ENCODE data around the gene CNDP2.

Gene CNDP2

GRCh38 chr18:74459889-74460288, 36.3 kb upstream of the CNDP2 start:
- no peaks in the 10 kb centered on the region for H3K36me3 Mint-ChIP-seq
- H3K27ac Mint-ChIP-seq = no peak overlapping the region
- no peaks in the 10 kb centered on the region for H3K9me3 Mint-ChIP-seq (ENCODE audit: low read depth)
- peaks cover 9% of the 10 kb centered on the region for H3K27me3 Mint-ChIP-seq
- H3K4me1 Mint-ChIP-seq (ENCODE audit: low read depth) = peaks cover 21% of the 10 kb centered on the region
- H3K4me3 Mint-ChIP-seq = no peak overlapping the region

GRCh38 chr18:74460825-74461224, 35.3 kb upstream of the CNDP2 start:
- Mint-ChIP-seq H3K27ac (no peak overlapping the region), H3K36me3 (no peaks in the 10 kb centered on the region), H3K4me1 (ENCODE audit: low read depth) (peaks cover 20% of the 10 kb centered on the region), H3K27me3 (peaks cover 8% of the 10 kb centered on the region), H3K4me3 (no peak overlapping the region), H3K9me3 (ENCODE audit: low read depth) (no peaks in the 10 kb centered on the region)

- H3K9me3 Mint-ChIP-seq (ENCODE audit: low read depth) = no peaks in the 10 kb centered on the region
- no peak overlapping the region for H3K27ac Mint-ChIP-seq
- H3K4me1 Mint-ChIP-seq (ENCODE audit: low read depth) = peaks cover 12% of the 10 kb centered on the region
- H3K27me3 Mint-ChIP-seq = peaks cover 3% of the 10 kb centered on the region
- H3K36me3 Mint-ChIP-seq = no peaks in the 10 kb centered on the region
- no peak overlapping the region for H3K4me3 Mint-ChIP-seq
Observed at GRCh38 chr18:74463254-74463653, 32.9 kb upstream of the CNDP2 start.

- H3K36me3 Mint-ChIP-seq = no peaks in the 10 kb centered on the region
- no peaks in the 10 kb centered on the region for H3K9me3 Mint-ChIP-seq (ENCODE audit: low read depth)
- H3K27me3 Mint-ChIP-seq = peaks cover 2% of the 10 kb centered on the region
- H3K4me1 Mint-ChIP-seq (ENCODE audit: low read depth) = peaks cover 5% of the 10 kb centered on the region
- H3K4me3 Mint-ChIP-seq = no peak overlapping the region
- no peak overlapping the region for H3K27ac Mint-ChIP-seq
Observed at GRCh38 chr18:74463983-74464382, 32.2 kb upstream of the CNDP2 start.

GRCh38 chr18:74465775-74466174, 30.4 kb upstream of the CNDP2 start:
- Mint-ChIP-seq H3K4me1 (ENCODE audit: low read depth) (no peaks in the 10 kb centered on the region), H3K4me3 (no peak overlapping the region), H3K9me3 (ENCODE audit: low read depth) (peaks cover 11% of the 10 kb centered on the region), H3K36me3 (peaks cover 5% of the 10 kb centered on the region), H3K27me3 (peaks cover 3% of the 10 kb centered on the region), H3K27ac (no peak overlapping the region)

- H3K4me3 Mint-ChIP-seq = no peak overlapping the region
- H3K36me3 Mint-ChIP-seq = peaks cover 5% of the 10 kb centered on the region
- no peaks in the 10 kb centered on the region for H3K4me1 Mint-ChIP-seq (ENCODE audit: low read depth)
- H3K9me3 Mint-ChIP-seq (ENCODE audit: low read depth) = peaks cover 11% of the 10 kb centered on the region
- peaks cover 3% of the 10 kb centered on the region for H3K27me3 Mint-ChIP-seq
- H3K27ac Mint-ChIP-seq = no peak overlapping the region
Observed at GRCh38 chr18:74468547-74469061, 27.6 kb upstream of the CNDP2 start.

DNA sequence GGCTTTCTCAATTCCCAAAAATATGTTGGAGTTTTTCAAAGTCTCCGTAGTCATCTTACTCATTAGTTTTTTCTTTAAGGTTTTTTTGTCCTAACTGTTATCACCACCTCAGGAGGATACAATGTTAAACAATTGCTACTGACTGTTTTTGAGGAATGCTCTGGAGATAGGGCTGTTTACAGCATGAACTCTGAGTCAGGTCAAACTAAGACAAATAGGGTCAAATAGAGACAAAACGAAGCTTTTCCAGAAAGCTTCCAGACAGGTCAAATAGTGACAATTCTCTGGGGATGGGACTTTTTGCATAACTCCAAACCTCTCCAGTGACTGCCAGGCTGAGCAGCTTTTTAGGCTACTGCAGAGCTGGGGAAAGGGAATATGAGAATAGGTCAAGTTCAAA, 23.9 kb upstream of the CNDP2 start:
- no peak overlapping the region for H3K27ac Mint-ChIP-seq
- peaks cover 3% of the 10 kb centered on the region for H3K27me3 Mint-ChIP-seq
- peaks cover 5% of the 10 kb centered on the region for H3K36me3 Mint-ChIP-seq
- no peak overlapping the region for H3K4me3 Mint-ChIP-seq
- H3K9me3 Mint-ChIP-seq (ENCODE audit: low read depth) = peaks cover 11% of the 10 kb centered on the region
- no peaks in the 10 kb centered on the region for H3K4me1 Mint-ChIP-seq (ENCODE audit: low read depth)

GRCh38 chr18:74473976-74474640, 22.1 kb upstream of the CNDP2 start:
- no peak overlapping the region for H3K4me3 Mint-ChIP-seq
- H3K9me3 Mint-ChIP-seq (ENCODE audit: low read depth) = peaks cover 11% of the 10 kb centered on the region
- H3K36me3 Mint-ChIP-seq = peaks cover 5% of the 10 kb centered on the region
- H3K27ac Mint-ChIP-seq = no peak overlapping the region
- H3K27me3 Mint-ChIP-seq = peaks cover 4% of the 10 kb centered on the region
- H3K4me1 Mint-ChIP-seq (ENCODE audit: low read depth) = no peaks in the 10 kb centered on the region

GRCh38 chr18:74476140-74476539, 20.0 kb upstream of the CNDP2 start:
- Mint-ChIP-seq H3K4me3 (no peak overlapping the region), H3K4me1 (ENCODE audit: low read depth) (no peaks in the 10 kb centered on the region), H3K27ac (no peak overlapping the region), H3K9me3 (ENCODE audit: low read depth) (no peaks in the 10 kb centered on the region), H3K27me3 (peaks cover 1% of the 10 kb centered on the region), H3K36me3 (no peaks in the 10 kb centered on the region)

DNA sequence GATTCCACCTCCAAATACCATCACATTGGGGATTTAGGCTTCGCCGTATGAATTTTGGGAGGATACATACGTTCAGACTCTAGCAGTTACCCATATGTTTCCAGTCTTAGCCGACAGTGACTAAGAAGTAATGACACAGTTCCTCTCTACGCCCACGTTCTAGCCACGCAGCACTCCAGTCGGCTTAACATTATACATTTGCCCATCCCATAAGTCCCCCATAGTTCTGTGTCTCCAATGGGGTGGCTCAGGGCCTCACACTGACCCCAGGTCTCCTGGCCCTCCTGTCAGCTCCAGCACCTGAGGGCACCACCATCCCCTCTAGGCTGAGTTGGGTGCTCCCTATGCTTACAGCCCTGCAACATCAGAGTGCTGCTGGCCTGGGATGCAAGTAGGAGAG, 18.4 kb upstream of the CNDP2 start:
- H3K4me3 Mint-ChIP-seq = no peak overlapping the region
- H3K27me3 Mint-ChIP-seq = peaks cover 1% of the 10 kb centered on the region
- H3K27ac Mint-ChIP-seq = no peak overlapping the region

DNA sequence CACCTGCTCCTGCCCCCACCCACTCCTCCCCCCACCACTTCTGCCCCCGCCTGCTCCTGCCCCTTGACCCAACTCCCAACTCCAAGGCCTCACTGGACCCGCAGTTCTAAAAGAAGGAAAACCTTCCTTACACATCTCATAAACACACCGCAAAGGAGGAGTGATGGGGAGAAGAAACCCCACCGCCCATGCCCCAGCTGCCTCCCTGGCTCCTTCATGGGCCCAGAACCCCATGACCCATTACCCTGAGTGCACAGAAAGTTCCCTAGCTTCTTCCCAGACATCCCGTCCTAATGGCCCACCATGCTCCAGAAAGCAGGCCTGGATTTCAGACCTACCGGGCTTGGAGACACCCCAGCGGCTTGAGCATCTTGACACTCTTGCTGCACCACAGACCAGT, 17.8 kb upstream of the CNDP2 start:
- Mint-ChIP-seq H3K4me3 (no peak overlapping the region), H3K9me3 (ENCODE audit: low read depth) (no peaks in the 10 kb centered on the region), H3K27ac (no peak overlapping the region), H3K4me1 (ENCODE audit: low read depth) (peaks cover 2% of the 10 kb centered on the region), H3K36me3 (no peaks in the 10 kb centered on the region), H3K27me3 (peaks cover 1% of the 10 kb centered on the region)

More for the DNA sequence above, 18.4 kb upstream of the CNDP2 start:
- Mint-ChIP-seq H3K4me1 (ENCODE audit: low read depth) (peaks cover 1% of the 10 kb centered on the region), H3K36me3 (no peaks in the 10 kb centered on the region), H3K9me3 (ENCODE audit: low read depth) (no peaks in the 10 kb centered on the region)

DNA sequence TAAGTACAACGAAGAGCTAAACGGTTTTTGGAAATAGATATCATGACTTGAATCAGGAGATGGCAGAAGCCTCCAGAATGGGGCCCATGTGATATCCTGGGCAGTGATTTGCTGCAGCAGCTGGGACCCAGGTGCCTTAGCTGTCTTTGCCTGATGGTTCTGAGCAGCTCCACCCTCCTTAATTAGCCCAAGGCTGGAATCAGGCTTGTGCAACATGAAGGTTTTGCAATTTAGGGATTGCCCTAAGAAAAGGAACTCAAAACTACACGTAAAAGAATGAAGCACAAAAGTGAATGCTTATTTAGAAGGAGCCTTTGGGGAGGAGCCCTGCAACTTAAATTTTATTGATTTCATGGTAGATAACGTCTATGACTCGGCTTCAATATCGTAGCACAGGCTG, 17.3 kb upstream of the CNDP2 start:
- Mint-ChIP-seq H3K27ac (no peak overlapping the region), H3K36me3 (no peaks in the 10 kb centered on the region), H3K9me3 (ENCODE audit: low read depth) (no peaks in the 10 kb centered on the region), H3K4me1 (ENCODE audit: low read depth) (peaks cover 2% of the 10 kb centered on the region), H3K27me3 (peaks cover 1% of the 10 kb centered on the region), H3K4me3 (no peak overlapping the region)

- H3K4me1 Mint-ChIP-seq (ENCODE audit: low read depth) = peaks cover 6% of the 10 kb centered on the region
- peaks cover 1% of the 10 kb centered on the region for H3K27me3 Mint-ChIP-seq
- no peaks in the 10 kb centered on the region for H3K36me3 Mint-ChIP-seq
- no peak overlapping the region for H3K4me3 Mint-ChIP-seq
- H3K9me3 Mint-ChIP-seq (ENCODE audit: low read depth) = no peaks in the 10 kb centered on the region
- H3K27ac Mint-ChIP-seq = no peak overlapping the region
Observed at GRCh38 chr18:74479486-74480148, 16.5 kb upstream of the CNDP2 start.

DNA sequence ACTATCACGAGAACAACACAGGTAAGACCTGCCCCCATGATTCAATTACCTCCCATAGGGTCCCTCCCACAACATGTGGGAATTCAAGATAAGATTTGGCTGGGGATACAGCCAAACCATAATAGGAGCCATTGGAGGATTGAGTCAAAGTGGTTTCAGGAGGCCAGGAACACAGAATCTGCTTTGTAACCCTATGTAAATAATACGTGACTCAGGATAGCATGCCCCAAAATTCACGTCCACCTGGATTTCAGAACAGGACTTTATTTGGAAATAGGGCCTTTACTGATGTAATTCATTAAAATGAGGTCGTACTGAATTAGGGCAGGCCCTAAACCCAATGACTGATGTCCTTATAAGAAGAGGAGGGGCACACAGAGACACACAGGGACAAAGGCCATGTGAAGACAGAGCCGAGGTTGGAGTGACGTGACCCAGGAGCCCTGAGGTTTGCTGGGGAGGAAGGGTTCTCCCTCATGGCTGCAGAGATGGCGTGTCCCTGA, 16.0 kb upstream of the CNDP2 start:
- H3K27ac Mint-ChIP-seq = no peak overlapping the region
- no peaks in the 10 kb centered on the region for H3K9me3 Mint-ChIP-seq (ENCODE audit: low read depth)

GRCh38 chr18:74482697-74483096, 13.5 kb upstream of the CNDP2 start:
- H3K36me3 Mint-ChIP-seq = no peaks in the 10 kb centered on the region
- no peak overlapping the region for H3K27ac Mint-ChIP-seq
- no peaks in the 10 kb centered on the region for H3K27me3 Mint-ChIP-seq
- H3K9me3 Mint-ChIP-seq (ENCODE audit: low read depth) = no peaks in the 10 kb centered on the region
- no peak overlapping the region for H3K4me3 Mint-ChIP-seq
- H3K4me1 Mint-ChIP-seq (ENCODE audit: low read depth) = peaks cover 19% of the 10 kb centered on the region

More for the DNA sequence above, 16.0 kb upstream of the CNDP2 start:
- H3K36me3 Mint-ChIP-seq = no peaks in the 10 kb centered on the region
- peaks cover 1% of the 10 kb centered on the region for H3K27me3 Mint-ChIP-seq
- H3K4me3 Mint-ChIP-seq = no peak overlapping the region
- H3K4me1 Mint-ChIP-seq (ENCODE audit: low read depth) = peaks cover 10% of the 10 kb centered on the region

All from activated naive CD8-positive, alpha-beta T cell (primary cell).